Transverse colon (tissue), 4 donors: Measurements from ENCODE around the gene PYGO1.

Experiments used
- CTCF ChIP-seq, 5 experiments: fragments of 200-600 bp in 3 of 5; fragments of 450-650 bp in 2 of 5; sonication (generic) in 3 of 5; IDR thresholded peaks; 1 replicate in 2 of 5; 2 replicates in 3 of 5; pipeline ENCODE4 v1.5.1; 2016 to 2017; ENCODE audit warnings: antibody characterized with exemption in 5 of 5, inconsistent platforms in 3 of 5, mild to moderate bottlenecking in 2 of 5, moderate library complexity in 1 of 5
- EP300 ChIP-seq: sonication (generic); formaldehyde crosslinking; IDR thresholded peaks from one replicate; pipeline ENCODE4 v1.6.1; 2017; ENCODE audit warnings: antibody characterized with exemption, low read depth
- POLR2A ChIP-seq: fragments of 450-650 bp; IDR thresholded peaks from one replicate; pipeline ENCODE4 v1.6.1; 2016; ENCODE audit warnings: antibody characterized with exemption, mild to moderate bottlenecking, moderate library complexity
- POLR2AphosphoS5 ChIP-seq, 3 donors: sonication (generic); formaldehyde crosslinking; IDR thresholded peaks; one replicate each; pipeline ENCODE4 v1.6.1; 2016; ENCODE audit warnings: antibody characterized with exemption in 3 of 3

- TF ChIP-seq CTCF (IDR thresholded peaks at IDR 0.05) (no peak), POLR2A (no peak), EP300 (no peak), POLR2AphosphoS5 (IDR thresholded peaks at IDR 0.05) (no peak)
Measured at GRCh38 chr15:55601374-55601773, 13.2 kb upstream of the PYGO1 start.
